Testis (tissue), 2 donors: ENCODE data around the gene ADCY5.

ENCODE experiments used
- POLR2A ChIP-seq: fragments of 450-650 bp; IDR thresholded peaks from one replicate; pipeline ENCODE4 v1.6.1; 2017; ENCODE audit warnings: antibody characterized with exemption, mild to moderate bottlenecking, moderate library complexity
- TF ChIP-seq, protein P1 (sequence below), 3 experiments: fragments of 450-650 bp in 2 of 3; fragments of 200-600 bp in 1 of 3; sonication (generic) in 1 of 3; IDR thresholded peaks; one replicate each; pipeline ENCODE4 v1.5.1; 2016 to 2019; ENCODE audit warnings: antibody characterized with exemption in 3 of 3, mild to moderate bottlenecking in 2 of 3, moderate library complexity in 1 of 3

DNA sequence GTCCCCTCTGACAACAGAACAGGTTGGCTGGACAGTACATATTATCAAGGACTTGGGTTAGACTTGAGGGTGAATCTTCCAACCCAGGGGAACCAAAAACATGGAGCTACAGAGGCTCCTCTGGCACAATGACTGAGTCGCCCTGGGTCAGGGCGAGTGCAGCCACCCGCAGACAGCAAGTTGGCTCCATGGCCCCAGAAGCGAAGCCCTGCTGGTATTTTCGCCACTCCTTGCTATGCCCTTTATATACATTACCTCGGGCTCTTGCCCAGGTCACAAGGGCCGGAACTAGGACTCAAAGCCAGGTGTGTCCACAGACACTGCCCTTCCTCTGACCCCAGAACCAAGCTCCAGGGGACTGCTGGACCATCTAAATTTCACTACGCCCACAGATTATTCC, 64.6 kb downstream of the ADCY5 start:
- TF ChIP-seq, protein P1, sequence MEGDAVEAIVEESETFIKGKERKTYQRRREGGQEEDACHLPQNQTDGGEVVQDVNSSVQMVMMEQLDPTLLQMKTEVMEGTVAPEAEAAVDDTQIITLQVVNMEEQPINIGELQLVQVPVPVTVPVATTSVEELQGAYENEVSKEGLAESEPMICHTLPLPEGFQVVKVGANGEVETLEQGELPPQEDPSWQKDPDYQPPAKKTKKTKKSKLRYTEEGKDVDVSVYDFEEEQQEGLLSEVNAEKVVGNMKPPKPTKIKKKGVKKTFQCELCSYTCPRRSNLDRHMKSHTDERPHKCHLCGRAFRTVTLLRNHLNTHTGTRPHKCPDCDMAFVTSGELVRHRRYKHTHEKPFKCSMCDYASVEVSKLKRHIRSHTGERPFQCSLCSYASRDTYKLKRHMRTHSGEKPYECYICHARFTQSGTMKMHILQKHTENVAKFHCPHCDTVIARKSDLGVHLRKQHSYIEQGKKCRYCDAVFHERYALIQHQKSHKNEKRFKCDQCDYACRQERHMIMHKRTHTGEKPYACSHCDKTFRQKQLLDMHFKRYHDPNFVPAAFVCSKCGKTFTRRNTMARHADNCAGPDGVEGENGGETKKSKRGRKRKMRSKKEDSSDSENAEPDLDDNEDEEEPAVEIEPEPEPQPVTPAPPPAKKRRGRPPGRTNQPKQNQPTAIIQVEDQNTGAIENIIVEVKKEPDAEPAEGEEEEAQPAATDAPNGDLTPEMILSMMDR (IDR thresholded peaks at IDR 0.05) = no peak
- TF ChIP-seq POLR2A = no peak
